HepG2 (cell line): ENCODE results near the gene MAFF. TPM values are rescaled to one million over a fixed set of nuclear protein-coding genes. Genes with fewer than 3 reads are reported as not detected.

Source experiments
- BCL3 ChIP-seq: sonication (generic); formaldehyde crosslinking; IDR thresholded peaks from 2 replicates; pipeline ENCODE4 v1.5.1; 2020; ENCODE audit warnings: mild to moderate bottlenecking, missing genetic modification reagents, moderate library complexity
- CHCHD3 ChIP-seq: sonication (generic); formaldehyde crosslinking; IDR thresholded peaks from 2 replicates; pipeline ENCODE4 v1.8.0; 2022; ENCODE audit warnings: mild to moderate bottlenecking, missing genetic modification reagents, moderate library complexity
- ESRRA ChIP-seq: sonication (generic); formaldehyde crosslinking; IDR thresholded peaks from 2 replicates; pipeline ENCODE4 v1.5.1; 2020; ENCODE audit warnings: mild to moderate bottlenecking, low read depth, missing genetic modification reagents
- HNRNPH1 ChIP-seq: fragments of 200-400 bp; formaldehyde crosslinking; optimal IDR thresholded peaks from 2 replicates; pipeline ENCODE3; 2017; ENCODE audit warnings: mild to moderate bottlenecking, low read depth, low read length
- IRF9 ChIP-seq: sonication (generic); formaldehyde crosslinking; IDR thresholded peaks from 2 replicates; pipeline ENCODE4 v1.8.0; 2022; ENCODE audit warnings: missing genetic modification reagents, mild to moderate bottlenecking, borderline replicate concordance
- NONO ChIP-seq, 2 experiments: fragments of 450-650 bp in 1 of 2; sonication (generic) in 1 of 2; formaldehyde crosslinking in 1 of 2; IDR thresholded peaks in 1 of 2; conservative IDR thresholded peaks in 1 of 2; 2 replicates each; pipeline versions ENCODE4 v1.6.1 to v1.8.0; 2017 to 2022; ENCODE audit warnings: mild to moderate bottlenecking in 1 of 2, missing genetic modification reagents in 1 of 2, moderate library complexity in 1 of 2
- PHF8 ChIP-seq: sonication (generic); formaldehyde crosslinking; IDR thresholded peaks from 2 replicates; pipeline ENCODE4 v1.5.0; 2020; ENCODE audit warnings: missing genetic modification reagents
- SNRNP70 ChIP-seq: fragments of 200-400 bp; formaldehyde crosslinking; IDR thresholded peaks from 2 replicates; pipeline ENCODE4 v1.6.1; 2017; ENCODE audit warnings: mild to moderate bottlenecking, low read depth, low read length, moderate library complexity
- SRY ChIP-seq: sonication (generic); formaldehyde crosslinking; IDR thresholded peaks from 2 replicates; pipeline ENCODE4 v1.8.0; 2022; ENCODE audit warnings: mild to moderate bottlenecking, missing genetic modification reagents
- STAT6 ChIP-seq: sonication (generic); formaldehyde crosslinking; IDR thresholded peaks from 2 replicates; pipeline ENCODE4 v1.4.0; 2020; ENCODE audit warnings: missing genetic modification reagents, mild to moderate bottlenecking, borderline replicate concordance
- TARDBP ChIP-seq: sonication (generic); formaldehyde crosslinking; IDR thresholded peaks from 2 replicates; pipeline ENCODE4 v1.8.0; 2022; ENCODE audit warnings: mild to moderate bottlenecking, missing genetic modification reagents
- TMF1 ChIP-seq: sonication (generic); formaldehyde crosslinking; IDR thresholded peaks from 2 replicates; pipeline ENCODE4 v1.8.1; 2022; ENCODE audit warnings: low read depth, missing genetic modification reagents
- WIZ ChIP-seq: sonication (generic); formaldehyde crosslinking; IDR thresholded peaks from 2 replicates; pipeline ENCODE4 v1.5.1; 2020; ENCODE audit warnings: mild to moderate bottlenecking, missing genetic modification reagents
- ZC3H13 ChIP-seq: sonication (generic); formaldehyde crosslinking; IDR thresholded peaks from 2 replicates; pipeline ENCODE4 v1.8.1; 2023; ENCODE audit warnings: mild to moderate bottlenecking, missing genetic modification reagents, moderate library complexity
- ZEB1 ChIP-seq: IDR thresholded peaks from 2 replicates; pipeline ENCODE4 v1.6.1; 2012; ENCODE audit warnings: mild to moderate bottlenecking, low read depth, inconsistent platforms; ENCODE audit not compliant: insufficient replicate concordance
- ZNF354B ChIP-seq: sonication (generic); formaldehyde crosslinking; IDR thresholded peaks from 2 replicates; pipeline ENCODE4 v1.8.0; 2022; ENCODE audit warnings: mild to moderate bottlenecking, missing genetic modification reagents
- ZNF564 ChIP-seq: sonication (generic); formaldehyde crosslinking; IDR thresholded peaks from 2 replicates; pipeline ENCODE4 v1.8.1; 2023; ENCODE audit warnings: mild to moderate bottlenecking, missing genetic modification reagents
- ZNF598 ChIP-seq: sonication (generic); formaldehyde crosslinking; IDR thresholded peaks from 2 replicates; pipeline ENCODE4 v1.5.1; 2020; ENCODE audit warnings: mild to moderate bottlenecking, missing genetic modification reagents, borderline replicate concordance
- ZNF616 ChIP-seq: sonication (generic); formaldehyde crosslinking; IDR thresholded peaks from 2 replicates; pipeline ENCODE4 v1.5.0; 2020; ENCODE audit warnings: low read depth, mild to moderate bottlenecking, missing genetic modification reagents
- ZNF709 ChIP-seq: sonication (generic); formaldehyde crosslinking; IDR thresholded peaks from 2 replicates; pipeline ENCODE4 v1.5.0; 2020; ENCODE audit warnings: mild to moderate bottlenecking, missing genetic modification reagents
- polyA plus RNA-seq, 8 experiments: library from polyadenylated mRNA; depleted of rRNA in 3 of 8; stranded (reverse) in 7 of 8; unstranded in 1 of 8; fragments of >200 nt; fragmentation: Illumina TruSeq in 4 of 8; extraction: Trizol in 4 of 8; gene quantifications; 2 replicates each; pipeline versions ENCODE4 v1.2.1 to v1.2.3, GENCODE V29; 2011 to 2016; ENCODE audit warnings: low read depth in 4 of 8, missing spikeins in 1 of 8, mixed read lengths in 1 of 8; ENCODE audit not compliant: insufficient read depth in 1 of 8
- total RNA-seq, 5 experiments: library from RNA; depleted of rRNA; stranded (reverse); fragments of >200 nt; fragmentation: Illumina TruSeq; extraction: Trizol; gene quantifications; 2 replicates each; pipeline ENCODE4 v1.2.3, GENCODE V29; 2016; ENCODE audit warnings: low read depth in 1 of 5
- TF ChIP-seq, protein P1 (sequence below): sonication (generic); formaldehyde crosslinking; IDR thresholded peaks from 2 replicates; pipeline ENCODE4 v1.8.1; 2023; ENCODE audit warnings: mild to moderate bottlenecking, inconsistent platforms, moderate library complexity, missing genetic modification reagents, borderline replicate concordance
- TF ChIP-seq, protein P2 (sequence below): sonication (generic); IDR thresholded peaks from 2 replicates; pipeline ENCODE4 v1.6.1; 2016; ENCODE audit warnings: low read depth, borderline replicate concordance

Gene MAFF
- total and polyA plus RNA-seq, 2 of the 13 experiments (the other 11 are each of a cell fraction or from before 2014, with no cell fraction given) = 5.4 to 14.3 TPM

- TF ChIP-seq, protein P1, sequence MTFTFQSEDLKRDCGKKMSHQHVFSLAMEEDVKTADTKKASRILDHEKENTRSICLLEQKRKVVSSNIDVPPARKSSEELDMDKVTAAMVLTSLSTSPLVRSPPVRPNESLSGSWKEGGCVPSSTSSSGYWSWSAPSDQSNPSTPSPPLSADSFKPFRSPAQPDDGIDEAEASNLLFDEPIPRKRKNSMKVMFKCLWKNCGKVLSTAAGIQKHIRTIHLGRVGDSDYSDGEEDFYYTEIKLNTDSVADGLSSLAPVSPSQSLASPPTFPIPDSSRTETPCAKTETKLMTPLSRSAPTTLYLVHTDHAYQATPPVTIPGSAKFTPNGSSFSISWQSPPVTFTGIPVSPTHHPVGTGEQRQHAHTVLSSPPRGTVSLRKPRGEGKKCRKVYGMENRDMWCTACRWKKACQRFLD (CRISPR knock-in tag) = 0 out of 2 replicates have a peak, but pooled peaks have one; percentile 19
- TF ChIP-seq, protein P2, sequence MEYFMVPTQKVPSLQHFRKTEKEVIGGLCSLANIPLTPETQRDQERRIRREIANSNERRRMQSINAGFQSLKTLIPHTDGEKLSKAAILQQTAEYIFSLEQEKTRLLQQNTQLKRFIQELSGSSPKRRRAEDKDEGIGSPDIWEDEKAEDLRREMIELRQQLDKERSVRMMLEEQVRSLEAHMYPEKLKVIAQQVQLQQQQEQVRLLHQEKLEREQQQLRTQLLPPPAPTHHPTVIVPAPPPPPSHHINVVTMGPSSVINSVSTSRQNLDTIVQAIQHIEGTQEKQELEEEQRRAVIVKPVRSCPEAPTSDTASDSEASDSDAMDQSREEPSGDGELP = no peak
- TF ChIP-seq ZC3H13 (CRISPR knock-in tag) (no peak), WIZ (CRISPR knock-in tag) (no peak), TMF1 (peak; percentile 16; the same call in 1 of the 2 replicates), CHCHD3 (CRISPR knock-in tag) (peak; percentile 73; the same call in 1 of the 2 replicates), IRF9 (CRISPR knock-in tag) (peak; percentile 19; the same call in 1 of the 2 replicates), ZNF598 (0 out of 2 replicates have a peak, but pooled peaks have one; percentile 81), ZEB1 (no peak), ZNF564 (0 out of 2 replicates have a peak, but pooled peaks have one; percentile 29), ZNF709 (CRISPR knock-in tag) (peak; percentile 62), HNRNPH1 (no peak), ZNF616 (CRISPR knock-in tag) (peak; percentile 21; the same call in 1 of the 2 replicates), PHF8 (CRISPR knock-in tag) (no peak), TARDBP (CRISPR knock-in tag) (peak; percentile 52; the same call in 1 of the 2 replicates), BCL3 (CRISPR knock-in tag) (no peak), STAT6 (no peak), NONO (IDR thresholded peaks at IDR 0.05) (no peak), NONO (CRISPR knock-in tag; conservative IDR thresholded peaks at IDR 0.05) (peak; percentile 27; the same call in 1 of the 2 replicates), ZNF354B (0 out of 2 replicates have a peak, but pooled peaks have one; percentile 49), ESRRA (CRISPR knock-in tag) (0 out of 2 replicates have a peak, but pooled peaks have one; percentile 32), SRY (CRISPR knock-in tag) (peak; percentile 12), SNRNP70 (no peak)
These were observed 769 bp downstream of the MAFF start (continued) for GRCh38 chr22:38202437-38203089.
